Activated T-cell treated with anti-CD3 and anti-CD28 coated beads, Interleukin-2, amount 50 U/mL, for 72 hours (primary cell): ENCODE results near the gene SKI. TPM values are rescaled to one million over a fixed set of nuclear protein-coding genes. Genes with fewer than 3 reads are reported as not detected.

Experiments used
- total RNA-seq, 2 donors: library from RNA; stranded (reverse); gene quantifications; one replicate each; pipeline ENCODE4 v1.2.3, GENCODE V29; 2022

Gene SKI
- total RNA-seq, 2 donors from 2014 or later, result 28.5 to 32.3 TPM

Other genes with a start within 250 kb of the SKI start
- gene CFAP74, start 224.5 kb upstream of the SKI start, total RNA-seq, result not detected
- gene GABRD, start 209.0 kb upstream of the SKI start, total RNA-seq, result not detected
- 10 to 100 TPM; 12.3 to 16.8 TPM for gene PRKCZ, start 177.9 kb upstream of the SKI start, total RNA-seq
- 10 to 100 TPM; 74.6 to 80.4 TPM for gene FAAP20, start 33.5 kb upstream of the SKI start, total RNA-seq
- gene MORN1, start 163.2 kb downstream of the SKI start, total RNA-seq, result 1 to 10 TPM; 6.8 to 6.9 TPM
- 100 to 1,000 TPM; 160 to 166 TPM for gene RER1, start 163.5 kb downstream of the SKI start, total RNA-seq
- gene PEX10, start 184.2 kb downstream of the SKI start, total RNA-seq, result 10 to 100 TPM; 10.2 to 11.4 TPM
- 10 to 100 TPM; 13.9 to 26.3 TPM for gene PLCH2, start 248.0 kb downstream of the SKI start, total RNA-seq